Measurements from ENCODE around the gene EXOC6. TPM values are rescaled to one million over a fixed set of nuclear protein-coding genes. Genes with fewer than 3 reads are reported as not detected.

Gene EXOC6
- total RNA-seq, 1 experiment from 2014 or later = 19.2 TPM

GRCh38 chr10:93028883-93029282 lies 180.6 kb downstream of the EXOC6 start:
- TF ChIP-seq CTCF (IDR thresholded peaks at IDR 0.05; ENCODE audit: unreplicated experiment) = no peak
- Mint-ChIP-seq H3K27me3 (ENCODE audit: unreplicated experiment) (no peaks in the 10 kb centered on the region), H3K27ac (ENCODE audit: unreplicated experiment) (no peak overlapping the region), H3K36me3 (ENCODE audit: insufficient read depth, unreplicated experiment) (peaks cover 6% of the 10 kb centered on the region), H3K4me1 (ENCODE audit: low read depth, unreplicated experiment) (peaks cover 22% of the 10 kb centered on the region), H3K9me3 (ENCODE audit: low read depth, unreplicated experiment) (no peaks in the 10 kb centered on the region), H3K4me3 (ENCODE audit: low read depth, unreplicated experiment) (no peak overlapping the region)
- BruUV-seq (replicated peaks) = no TSS peak
- CTCF ChIA-PET = no interaction called here
- intact Hi-C loops (cut with micrococcal nuclease; ENCODE audit: unreplicated experiment) = no loop called here
- no peak for DNase-seq

- no peak for DNase-seq
- intact Hi-C loops (cut with micrococcal nuclease; ENCODE audit: unreplicated experiment) = no loop called here
- BruUV-seq (replicated peaks) = no TSS peak
- peaks cover 6% of the 10 kb centered on the region for H3K36me3 Mint-ChIP-seq (ENCODE audit: insufficient read depth, unreplicated experiment)
- H3K27me3 Mint-ChIP-seq (ENCODE audit: unreplicated experiment) = no peaks in the 10 kb centered on the region
- TF ChIP-seq CTCF (IDR thresholded peaks at IDR 0.05; ENCODE audit: unreplicated experiment) = no peak
- CTCF ChIA-PET = interaction anchor here (0.8 kb wide), 1 partner anchor 220 kb away, joined by 3 read pairs; no protein-coding TSS in a partner anchor
- H3K4me3 Mint-ChIP-seq (ENCODE audit: low read depth, unreplicated experiment) = no peak overlapping the region
- peaks cover 26% of the 10 kb centered on the region for H3K4me1 Mint-ChIP-seq (ENCODE audit: low read depth, unreplicated experiment)
- H3K27ac Mint-ChIP-seq (ENCODE audit: unreplicated experiment) = no peak overlapping the region
- H3K9me3 Mint-ChIP-seq (ENCODE audit: low read depth, unreplicated experiment) = no peaks in the 10 kb centered on the region
Observed at GRCh38 chr10:93030409-93030808, 182.1 kb downstream of the EXOC6 start.

- no peak for DNase-seq
- no peak overlapping the region for H3K4me3 Mint-ChIP-seq (ENCODE audit: low read depth, unreplicated experiment)
- CTCF ChIA-PET = interaction anchor here (0.5 to 0.6 kb wide), 2 partner anchors 15 to 137 kb away, joined by 3 read pairs; no protein-coding TSS in a partner anchor
- no TSS peak for BruUV-seq (replicated peaks)
- intact Hi-C loops (cut with micrococcal nuclease; ENCODE audit: unreplicated experiment) = no loop called here
- TF ChIP-seq CTCF (IDR thresholded peaks at IDR 0.05; ENCODE audit: unreplicated experiment) = no peak
- H3K36me3 Mint-ChIP-seq (ENCODE audit: insufficient read depth, unreplicated experiment) = peaks cover under 1% of the 10 kb centered on the region
- peaks cover 17% of the 10 kb centered on the region for H3K4me1 Mint-ChIP-seq (ENCODE audit: low read depth, unreplicated experiment)
- H3K9me3 Mint-ChIP-seq (ENCODE audit: low read depth, unreplicated experiment) = no peaks in the 10 kb centered on the region
- H3K27me3 Mint-ChIP-seq (ENCODE audit: unreplicated experiment) = no peaks in the 10 kb centered on the region
- no peak overlapping the region for H3K27ac Mint-ChIP-seq (ENCODE audit: unreplicated experiment)
Observed at GRCh38 chr10:93032105-93032808, 183.9 kb downstream of the EXOC6 start.

- intact Hi-C loops (cut with micrococcal nuclease; ENCODE audit: unreplicated experiment) = no loop called here
Observed at GRCh38 chr10:93032809-93033137, 184.5 kb downstream of the EXOC6 start.

More at GRCh38 chr10:93032809-93033137, 184.5 kb downstream of the EXOC6 start:
- TF ChIP-seq CTCF (IDR thresholded peaks at IDR 0.05; ENCODE audit: unreplicated experiment) = no peak
- CTCF ChIA-PET = interaction anchor here (0.5 kb wide), 1 partner anchor 137 kb away, joined by 3 read pairs; no protein-coding TSS in a partner anchor
- Mint-ChIP-seq H3K36me3 (ENCODE audit: insufficient read depth, unreplicated experiment) (no peaks in the 10 kb centered on the region), H3K4me3 (ENCODE audit: low read depth, unreplicated experiment) (no peak overlapping the region), H3K27ac (ENCODE audit: unreplicated experiment) (no peak overlapping the region), H3K9me3 (ENCODE audit: low read depth, unreplicated experiment) (no peaks in the 10 kb centered on the region), H3K27me3 (ENCODE audit: unreplicated experiment) (no peaks in the 10 kb centered on the region), H3K4me1 (ENCODE audit: low read depth, unreplicated experiment) (peaks cover 17% of the 10 kb centered on the region)
- no TSS peak for BruUV-seq (replicated peaks)
- no peak for DNase-seq

Data from Calu3 (cell line).